ENCODE results near the gene SDC1. TPM values are rescaled to one million over a fixed set of nuclear protein-coding genes. Genes with fewer than 3 reads are reported as not detected.

SDC1 gene
- total RNA-seq, 2 donors from 2014 or later, result 1.2 to 3.0 TPM

GRCh38 chr2:20216130-20217025, 8.6 kb downstream of the SDC1 start:
- intact Hi-C loops (cut with DNase I), result no loop called here
- DNase-seq (ENCODE audit: low spot score), result peak; percentile 80

- peak; percentile 41 for DNase-seq (ENCODE audit: low spot score)
- intact Hi-C loops (cut with DNase I), result no loop called here
These were observed 9.5 kb downstream of the SDC1 start for GRCh38 chr2:20215183-20216040.

GRCh38 chr2:20214566-20215182, 10.3 kb downstream of the SDC1 start:
- no peak for DNase-seq (ENCODE audit: low spot score)
- intact Hi-C loops (cut with DNase I), result no loop called here

- intact Hi-C loops (cut with DNase I), result no loop called here
- DNase-seq (ENCODE audit: low spot score), result no peak
These were observed 11.0 kb downstream of the SDC1 start for GRCh38 chr2:20213651-20214565.

GRCh38 chr2:20212871-20213503, 11.9 kb downstream of the SDC1 start:
- intact Hi-C loops (cut with DNase I), result no loop called here
- no peak for DNase-seq (ENCODE audit: low spot score)

GRCh38 chr2:20212459-20212870, 12.5 kb downstream of the SDC1 start:
- intact Hi-C loops (cut with DNase I), result no loop called here
- no peak for DNase-seq (ENCODE audit: low spot score)

GRCh38 chr2:20211860-20212458, 13.0 kb downstream of the SDC1 start:
- DNase-seq (ENCODE audit: low spot score), result no peak
- intact Hi-C loops (cut with DNase I), result no loop called here

GRCh38 chr2:20211420-20211819, 13.5 kb downstream of the SDC1 start:
- no peak for DNase-seq (ENCODE audit: low spot score)
- intact Hi-C loops (cut with DNase I), result no loop called here

- DNase-seq (ENCODE audit: low spot score), result no peak
- intact Hi-C loops (cut with DNase I), result no loop called here
These were observed 14.5 kb downstream of the SDC1 start for GRCh38 chr2:20210462-20210861.

- DNase-seq (ENCODE audit: low spot score), result no peak
- intact Hi-C loops (cut with DNase I), result no loop called here
These were observed 15.4 kb downstream of the SDC1 start for GRCh38 chr2:20209373-20210109.

GRCh38 chr2:20208476-20208859, 16.5 kb downstream of the SDC1 start:
- intact Hi-C loops (cut with DNase I), result no loop called here

GRCh38 chr2:20207051-20207450, 17.9 kb downstream of the SDC1 start:
- intact Hi-C loops (cut with DNase I), result no loop called here
- no peak for DNase-seq (ENCODE audit: low spot score)

More at GRCh38 chr2:20208476-20208859, 16.5 kb downstream of the SDC1 start:
- no peak for DNase-seq (ENCODE audit: low spot score)

GRCh38 chr2:20205915-20206524, 18.9 kb downstream of the SDC1 start:
- intact Hi-C loops (cut with DNase I), result no loop called here
- DNase-seq (ENCODE audit: low spot score), result no peak

- intact Hi-C loops (cut with DNase I), result no loop called here
These were observed 19.9 kb downstream of the SDC1 start for GRCh38 chr2:20205069-20205468.

GRCh38 chr2:20203521-20204225, 21.3 kb downstream of the SDC1 start:
- no peak for DNase-seq (ENCODE audit: low spot score)
- intact Hi-C loops (cut with DNase I), result no loop called here

More at GRCh38 chr2:20205069-20205468, 19.9 kb downstream of the SDC1 start:
- no peak for DNase-seq (ENCODE audit: low spot score)

- no peak for DNase-seq (ENCODE audit: low spot score)
- intact Hi-C loops (cut with DNase I), result no loop called here
These were observed 21.9 kb downstream of the SDC1 start for GRCh38 chr2:20203072-20203471.

Data from posterior vena cava (tissue), 2 donors.